HFF-Myc (cell line): ENCODE results near the gene CFP.

Experiments used
- DNase-seq: peaks from one replicate; pipeline ENCODE4 v3.0.0-alpha.2; 2011; ENCODE audit warnings: low read depth; ENCODE audit errors: extremely low read depth
- H3K4me3 ChIP-seq: replicated peaks from 2 replicates; pipeline ENCODE4 v1.5.1; 2011; ENCODE audit warnings: low read depth, mild to moderate bottlenecking, control low read depth, low read length
- CTCF ChIP-seq: IDR thresholded peaks from 2 replicates; pipeline ENCODE4 v1.5.1; 2012; ENCODE audit warnings: mild to moderate bottlenecking, low read depth, low read length, control low read depth; ENCODE audit errors: missing control alignments

CFP gene

GRCh38 chrX:47587906-47588735 is 41.6 kb downstream of the CFP start:
- TF ChIP-seq CTCF: no peak
- H3K4me3 ChIP-seq: no peak overlapping the region
- no peak for DNase-seq

- no peak for TF ChIP-seq CTCF
- no peak overlapping the region for H3K4me3 ChIP-seq
- no peak for DNase-seq
Measured at GRCh38 chrX:47587091-47587891, 42.4 kb downstream of the CFP start.

GRCh38 chrX:47586043-47586787 is 43.5 kb downstream of the CFP start:
- no peak overlapping the region for H3K4me3 ChIP-seq
- no peak for TF ChIP-seq CTCF
- no peak for DNase-seq

GRCh38 chrX:47585273-47585672 is 44.5 kb downstream of the CFP start:
- peak overlapping the region; percentile 11 for H3K4me3 ChIP-seq
- DNase-seq: no peak
- no peak for TF ChIP-seq CTCF

- peak overlapping the region; percentile 64 for H3K4me3 ChIP-seq
- no peak for DNase-seq
- no peak for TF ChIP-seq CTCF
Measured at GRCh38 chrX:47584714-47585113, 45.0 kb downstream of the CFP start.

GRCh38 chrX:47583240-47583861 is 46.4 kb downstream of the CFP start:
- peak overlapping the region; percentile 64 for H3K4me3 ChIP-seq
- no peak for TF ChIP-seq CTCF
- DNase-seq: no peak
